ENCODE data around the gene NABP2. TPM values are rescaled to one million over a fixed set of nuclear protein-coding genes. Genes with fewer than 3 reads are reported as not detected.
"Not testable (repeated sequence)": the region's sequence is repeated elsewhere in the genome, so short reads cannot be mapped to it uniquely, and the experiment has no call there.

The NABP2 gene
- total and polyA plus RNA-seq, 8 donors = 14.1 to 23.6 (median 17.5) TPM

- H3K36me3 ChIP-seq = no peaks in the 10 kb centered on the region
- TF ChIP-seq, protein P1, sequence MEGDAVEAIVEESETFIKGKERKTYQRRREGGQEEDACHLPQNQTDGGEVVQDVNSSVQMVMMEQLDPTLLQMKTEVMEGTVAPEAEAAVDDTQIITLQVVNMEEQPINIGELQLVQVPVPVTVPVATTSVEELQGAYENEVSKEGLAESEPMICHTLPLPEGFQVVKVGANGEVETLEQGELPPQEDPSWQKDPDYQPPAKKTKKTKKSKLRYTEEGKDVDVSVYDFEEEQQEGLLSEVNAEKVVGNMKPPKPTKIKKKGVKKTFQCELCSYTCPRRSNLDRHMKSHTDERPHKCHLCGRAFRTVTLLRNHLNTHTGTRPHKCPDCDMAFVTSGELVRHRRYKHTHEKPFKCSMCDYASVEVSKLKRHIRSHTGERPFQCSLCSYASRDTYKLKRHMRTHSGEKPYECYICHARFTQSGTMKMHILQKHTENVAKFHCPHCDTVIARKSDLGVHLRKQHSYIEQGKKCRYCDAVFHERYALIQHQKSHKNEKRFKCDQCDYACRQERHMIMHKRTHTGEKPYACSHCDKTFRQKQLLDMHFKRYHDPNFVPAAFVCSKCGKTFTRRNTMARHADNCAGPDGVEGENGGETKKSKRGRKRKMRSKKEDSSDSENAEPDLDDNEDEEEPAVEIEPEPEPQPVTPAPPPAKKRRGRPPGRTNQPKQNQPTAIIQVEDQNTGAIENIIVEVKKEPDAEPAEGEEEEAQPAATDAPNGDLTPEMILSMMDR (IDR thresholded peaks at IDR 0.05) = no peak
- no peak for ATAC-seq
- no peak overlapping the region for H3K27ac ChIP-seq
- no peaks in the 10 kb centered on the region for H3K27me3 ChIP-seq
- no peaks in the 10 kb centered on the region for H3K9me3 ChIP-seq
- 83 to 87% methylated on average over 3 of the region's 3 CpGs for WGBS, 2 donors
- DNase-seq = no peak
- intact Hi-C loops (cut with DNase I) = no loop called here
- H3K4me3 ChIP-seq = no peak overlapping the region
- peaks cover 0 to 19% (median 0%) of the 10 kb centered on the region in 3 donors for H3K4me1 ChIP-seq
- FAIRE-seq = no peak
Measured at GRCh38 chr12:56260921-56261320, 36.8 kb downstream of the NABP2 start.

DNA sequence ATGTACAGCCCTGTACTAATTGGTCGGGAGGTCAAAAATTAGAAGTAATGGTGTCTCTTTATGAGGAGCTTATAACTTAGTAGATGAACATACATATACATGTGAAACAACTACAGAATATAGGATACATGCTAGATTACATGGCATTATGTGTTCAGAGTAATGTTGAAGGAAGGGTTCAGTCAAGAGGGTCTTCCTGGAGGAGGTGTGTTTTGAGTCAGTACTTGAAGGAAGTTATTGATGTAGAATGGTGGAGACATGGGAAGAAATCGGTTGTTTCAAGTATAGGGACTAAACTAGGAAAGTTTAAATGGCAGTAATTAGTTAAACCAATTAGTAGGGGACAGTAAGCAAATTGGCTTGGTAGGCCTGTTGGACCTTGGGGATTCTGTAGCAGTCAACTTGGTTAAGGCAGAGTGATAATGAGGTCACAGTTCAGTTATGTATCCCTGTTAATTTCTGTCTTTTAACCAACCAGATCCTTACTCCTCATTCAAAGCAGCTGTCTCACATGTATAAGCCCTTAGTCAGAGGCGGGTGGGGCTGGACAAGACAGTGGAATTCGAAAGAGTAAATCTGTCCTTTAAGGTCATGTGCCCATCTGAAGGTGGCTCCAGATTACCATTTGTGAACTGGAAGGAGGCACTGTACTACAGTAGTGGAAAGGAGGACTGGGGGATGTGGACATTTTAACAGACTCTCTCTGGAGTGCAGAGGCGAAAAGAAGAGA, 37.5 kb downstream of the NABP2 start:
- Histone ChIP-seq H3K4me3 (no peak overlapping the region), H3K27ac (no peak overlapping the region), H3K9me3 (no peaks in the 10 kb centered on the region), H3K36me3 (no peaks in the 10 kb centered on the region), H3K4me1 (peaks cover 0 to 12% (median 0%) of the 10 kb centered on the region in 3 donors), H3K27me3 (no peaks in the 10 kb centered on the region)
- no peak for FAIRE-seq
- WGBS, 2 donors = 80 to 86% methylated on average over 5 of the region's 5 CpGs
- DNase-seq = no peak
- ATAC-seq = no peak
- intact Hi-C loops (cut with DNase I) = no loop called here
- TF ChIP-seq, protein P1 (IDR thresholded peaks at IDR 0.05) = no peak

DNA sequence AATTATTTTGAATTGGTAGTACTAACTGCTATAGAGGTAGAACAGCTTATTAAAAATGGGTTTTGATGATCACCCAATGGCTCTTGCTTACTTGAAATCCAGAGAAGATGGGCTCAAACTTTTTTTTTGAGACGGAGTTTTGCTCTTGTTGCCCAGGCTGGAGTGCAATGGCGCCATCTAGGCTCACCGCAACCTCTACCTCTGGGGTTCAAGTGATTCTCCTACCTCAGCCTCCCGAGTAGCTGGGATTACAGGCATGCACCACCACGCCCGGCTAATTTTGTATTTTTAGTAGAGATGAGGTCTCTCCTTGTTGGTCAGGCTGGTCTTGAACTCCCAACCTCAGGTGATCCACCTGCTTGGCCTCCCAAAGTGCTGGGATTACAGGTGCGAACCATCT, 38.8 kb downstream of the NABP2 start:
- H3K4me3 ChIP-seq; ATAC-seq; FAIRE-seq; H3K9me3 ChIP-seq; intact Hi-C loops (cut with DNase I); H3K4me1 ChIP-seq; H3K27me3 ChIP-seq; H3K27ac ChIP-seq; DNase-seq; H3K36me3 ChIP-seq: not testable (repeated sequence)
- WGBS, 2 donors = 90 to 92% methylated on average over 7 of the region's 7 CpGs

DNA sequence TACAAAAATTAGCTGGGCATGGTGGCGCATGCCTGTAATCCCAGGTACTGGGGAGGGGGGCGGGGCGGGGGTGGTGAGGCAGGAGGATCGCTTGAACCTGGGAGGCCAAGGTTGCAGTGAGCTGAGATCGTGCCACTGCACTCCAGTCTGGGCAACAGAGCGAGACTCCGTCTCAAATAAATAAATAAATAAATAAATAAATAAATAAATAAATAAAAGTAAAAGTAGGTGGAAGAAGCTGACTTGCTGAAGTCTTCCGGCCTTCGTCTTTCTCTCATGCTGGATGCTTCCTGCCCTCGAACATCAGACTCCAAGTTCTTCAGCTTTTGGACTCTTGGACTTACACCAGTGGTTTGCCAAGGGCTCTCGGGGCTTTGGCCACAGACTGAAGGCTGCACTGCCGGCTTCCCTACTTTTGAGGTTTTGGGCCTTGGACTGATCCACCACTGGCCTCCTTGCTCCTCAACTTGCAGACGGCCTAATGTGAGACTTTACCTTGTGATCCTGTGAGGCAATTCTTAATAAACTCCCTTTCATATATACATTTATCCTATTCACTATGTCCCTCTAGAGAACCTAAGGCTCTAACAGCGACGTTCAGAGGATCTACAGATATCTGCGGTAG, 42.0 kb downstream of the NABP2 start:
- ATAC-seq = peak in 2 of 4 donors; percentile 1 to 3

GRCh38 chr12:56266693-56267442, 42.7 kb downstream of the NABP2 start, which contains the start of gene COQ10A:
TSS of gene COQ10A (plus strand) at chr12:56266942. CDS start at chr12:56267119, 177 bp downstream.
- Histone ChIP-seq H3K27me3 (no peaks in the 10 kb centered on the region), H3K4me1 (no peaks in the 10 kb centered on the region), H3K4me3 (peak within 1 kb of the TSS; percentile 74 to 94 (median 81)), H3K9me3 (no peaks in the 10 kb centered on the region), H3K36me3 (peaks cover 0 to 7% (median 0%) of the 10 kb centered on the region in 3 donors), H3K27ac (peak within 1 kb of the TSS; percentile 94 to 98 (median 94))
- TF ChIP-seq, protein P1 (IDR thresholded peaks at IDR 0.05) = peak; percentile 32 to 53 (median 52)
- WGBS, 2 donors = 0 to 1% methylated on average over 34 to 68 of the region's 68 CpGs
- FAIRE-seq (no peak), ATAC-seq (peak; percentile 94 to 97 (median 94)), DNase-seq (peak; percentile 87 to 94 (median 90))
- intact Hi-C loops (cut with DNase I) = no loop called here

More for the DNA sequence above, 42.0 kb downstream of the NABP2 start:
- H3K27me3 ChIP-seq; H3K4me1 ChIP-seq; intact Hi-C loops (cut with DNase I); H3K9me3 ChIP-seq; H3K36me3 ChIP-seq; FAIRE-seq; DNase-seq: not testable (repeated sequence)
- H3K27ac ChIP-seq = peak overlapping the region; percentile 94 to 98 (median 94)
- WGBS, 2 donors = 45 to 47% methylated on average over 16 of the region's 16 CpGs
- H3K4me3 ChIP-seq = peak overlapping the region; percentile 74 to 94 (median 81)
